HepG2 (cell line): ENCODE results near the gene SH3D19. TPM values are rescaled to one million over a fixed set of nuclear protein-coding genes. Genes with fewer than 3 reads are reported as not detected.

Experiments
- ATRX ChIP-seq: sonication (generic); formaldehyde crosslinking; IDR thresholded peaks from 2 replicates; pipeline ENCODE4 v1.4.0; 2020; ENCODE audit warnings: missing genetic modification reagents, borderline replicate concordance
- CCAR2 ChIP-seq: fragments of 200-400 bp; formaldehyde crosslinking; optimal IDR thresholded peaks from 2 replicates; pipeline ENCODE3; 2018; ENCODE audit warnings: low read depth, mild to moderate bottlenecking, low read length, moderate library complexity
- CCDC6 ChIP-seq: sonication (generic); formaldehyde crosslinking; IDR thresholded peaks from 2 replicates; pipeline ENCODE4 v1.8.1; 2022; ENCODE audit warnings: mild to moderate bottlenecking, missing genetic modification reagents, moderate library complexity
- EHMT2 ChIP-seq: fragments of 200-600 bp; sonication (generic); IDR thresholded peaks from 2 replicates; pipeline ENCODE4 v1.7.0; 2017; ENCODE audit warnings: antibody characterized with exemption, low read depth, low read length, borderline replicate concordance
- ERF ChIP-seq: IDR thresholded peaks from 2 replicates; pipeline ENCODE4 v1.6.1; 2018; ENCODE audit warnings: missing biosample characterization, missing genetic modification reagents
- FOXO1 ChIP-seq: sonication (generic); formaldehyde crosslinking; IDR thresholded peaks from 2 replicates; pipeline ENCODE4 v1.4.0; 2020; ENCODE audit warnings: missing genetic modification reagents
- FOXP1 ChIP-seq, 2 experiments: fragments of 450-650 bp in 1 of 2; IDR thresholded peaks; 2 replicates each; pipeline ENCODE4 v1.6.1; 2017 to 2018; ENCODE audit warnings: antibody characterized with exemption in 1 of 2
- GPN1 ChIP-seq: sonication (generic); formaldehyde crosslinking; IDR thresholded peaks from 2 replicates; pipeline ENCODE4 v1.5.1; 2020; ENCODE audit warnings: missing genetic modification reagents, borderline replicate concordance
- HOXD1 ChIP-seq: sonication (generic); formaldehyde crosslinking; IDR thresholded peaks from 2 replicates; pipeline ENCODE4 v1.5.0; 2020; ENCODE audit warnings: missing genetic modification reagents
- MEIS1 ChIP-seq: sonication (generic); formaldehyde crosslinking; IDR thresholded peaks from 2 replicates; pipeline ENCODE4 v1.9.0; 2021; ENCODE audit warnings: mild to moderate bottlenecking, missing genetic modification reagents, moderate library complexity, borderline replicate concordance
- NFYB ChIP-seq: sonication (generic); formaldehyde crosslinking; IDR thresholded peaks from 2 replicates; pipeline ENCODE4 v1.4.0; 2020; ENCODE audit warnings: missing genetic modification reagents
- NR1H2 ChIP-seq: sonication (generic); formaldehyde crosslinking; IDR thresholded peaks from 2 replicates; pipeline ENCODE4 v1.8.1; 2022; ENCODE audit warnings: low read depth, missing genetic modification reagents, borderline replicate concordance
- RFX5 ChIP-seq: IDR thresholded peaks from 2 replicates; pipeline ENCODE4 v1.6.1; 2011; ENCODE audit warnings: low read depth, low read length, improper control_type of control experiment
- RXRB ChIP-seq: IDR thresholded peaks from 2 replicates; pipeline ENCODE4 v1.6.1; 2016; ENCODE audit warnings: borderline replicate concordance, missing genetic modification reagents, missing compliant biosample characterization
- SOX13 ChIP-seq, 3 experiments: fragments of 450-650 bp in 1 of 3; sonication (generic) in 1 of 3; formaldehyde crosslinking in 1 of 3; IDR thresholded peaks in 2 of 3; conservative IDR thresholded peaks in 1 of 3; 2 replicates each; pipeline versions ENCODE4 v1.5.0 to v1.6.1; 2016 to 2020; ENCODE audit warnings: antibody characterized with exemption in 1 of 3, mild to moderate bottlenecking in 1 of 3, missing compliant biosample characterization in 1 of 3, missing genetic modification reagents in 1 of 3, moderate library complexity in 1 of 3
- TARDBP ChIP-seq: sonication (generic); formaldehyde crosslinking; IDR thresholded peaks from 2 replicates; pipeline ENCODE4 v1.8.0; 2022; ENCODE audit warnings: mild to moderate bottlenecking, missing genetic modification reagents
- TRIM22 ChIP-seq: fragments of 450-650 bp; IDR thresholded peaks from 2 replicates; pipeline ENCODE4 v1.6.1; 2017
- ZMYM2 ChIP-seq: sonication (generic); formaldehyde crosslinking; IDR thresholded peaks from 2 replicates; pipeline ENCODE4 v1.8.0; 2022; ENCODE audit warnings: mild to moderate bottlenecking, missing genetic modification reagents
- ZNF253 ChIP-seq: sonication (generic); formaldehyde crosslinking; IDR thresholded peaks from 2 replicates; pipeline ENCODE4 v1.8.0; 2022; ENCODE audit warnings: mild to moderate bottlenecking, missing genetic modification reagents, borderline replicate concordance
- ZNF3 ChIP-seq: IDR thresholded peaks from 2 replicates; pipeline ENCODE4 v1.7.0; 2017; ENCODE audit warnings: inconsistent platforms
- ZNF788 ChIP-seq: sonication (generic); formaldehyde crosslinking; IDR thresholded peaks from 2 replicates; pipeline ENCODE4 v1.5.0; 2020; ENCODE audit warnings: mild to moderate bottlenecking, missing genetic modification reagents, borderline replicate concordance
- polyA plus RNA-seq, 8 experiments: library from polyadenylated mRNA; depleted of rRNA in 3 of 8; stranded (reverse) in 7 of 8; unstranded in 1 of 8; fragments of >200 nt; fragmentation: Illumina TruSeq in 4 of 8; extraction: Trizol in 4 of 8; gene quantifications; 2 replicates each; pipeline versions ENCODE4 v1.2.1 to v1.2.3, GENCODE V29; 2011 to 2016; ENCODE audit warnings: low read depth in 4 of 8, missing spikeins in 1 of 8, mixed read lengths in 1 of 8; ENCODE audit not compliant: insufficient read depth in 1 of 8
- total RNA-seq, 5 experiments: library from RNA; depleted of rRNA; stranded (reverse); fragments of >200 nt; fragmentation: Illumina TruSeq; extraction: Trizol; gene quantifications; 2 replicates each; pipeline ENCODE4 v1.2.3, GENCODE V29; 2016; ENCODE audit warnings: low read depth in 1 of 5
- TF ChIP-seq, protein P1 (sequence below): sonication (generic); formaldehyde crosslinking; conservative IDR thresholded peaks from 2 replicates; pipeline ENCODE4 v1.4.0; 2020; ENCODE audit warnings: missing genetic modification reagents
- TF ChIP-seq, protein P2 (sequence below): sonication (generic); formaldehyde crosslinking; IDR thresholded peaks from 2 replicates; pipeline ENCODE4 v1.9.0; 2021; ENCODE audit warnings: missing genetic modification reagents, mild to moderate bottlenecking, borderline replicate concordance
- TF ChIP-seq, protein P3 (sequence below): sonication (generic); formaldehyde crosslinking; IDR thresholded peaks from 2 replicates; pipeline ENCODE4 v1.8.0; 2022; ENCODE audit warnings: low read depth, missing genetic modification reagents

Gene SH3D19
- total and polyA plus RNA-seq, 2 of the 13 experiments (the other 11 are each of a cell fraction or from before 2014, with no cell fraction given) = 31.2 to 38.0 TPM

- TF ChIP-seq, protein P1, sequence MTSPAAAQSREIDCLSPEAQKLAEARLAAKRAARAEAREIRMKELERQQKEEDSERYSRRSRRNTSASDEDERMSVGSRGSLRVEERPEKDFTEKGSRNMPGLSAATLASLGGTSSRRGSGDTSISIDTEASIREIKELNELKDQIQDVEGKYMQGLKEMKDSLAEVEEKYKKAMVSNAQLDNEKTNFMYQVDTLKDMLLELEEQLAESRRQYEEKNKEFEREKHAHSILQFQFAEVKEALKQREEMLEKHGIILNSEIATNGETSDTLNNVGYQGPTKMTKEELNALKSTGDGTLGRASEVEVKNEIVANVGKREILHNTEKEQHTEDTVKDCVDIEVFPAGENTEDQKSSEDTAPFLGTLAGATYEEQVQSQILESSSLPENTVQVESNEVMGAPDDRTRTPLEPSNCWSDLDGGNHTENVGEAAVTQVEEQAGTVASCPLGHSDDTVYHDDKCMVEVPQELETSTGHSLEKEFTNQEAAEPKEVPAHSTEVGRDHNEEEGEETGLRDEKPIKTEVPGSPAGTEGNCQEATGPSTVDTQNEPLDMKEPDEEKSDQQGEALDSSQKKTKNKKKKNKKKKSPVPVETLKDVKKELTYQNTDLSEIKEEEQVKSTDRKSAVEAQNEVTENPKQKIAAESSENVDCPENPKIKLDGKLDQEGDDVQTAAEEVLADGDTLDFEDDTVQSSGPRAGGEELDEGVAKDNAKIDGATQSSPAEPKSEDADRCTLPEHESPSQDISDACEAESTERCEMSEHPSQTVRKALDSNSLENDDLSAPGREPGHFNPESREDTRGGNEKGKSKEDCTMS (CRISPR knock-in tag) = no peak
- TF ChIP-seq ATRX (CRISPR knock-in tag) (no peak), CCAR2 (no peak), ZMYM2 (peak; percentile 99), GPN1 (CRISPR knock-in tag) (no peak), TRIM22 (no peak), RFX5 (no peak), RXRB (CRISPR knock-in tag) (peak; percentile 78; the same call in 1 of the 2 replicates), ZNF253 (CRISPR knock-in tag) (no peak), FOXO1 (CRISPR knock-in tag) (peak; percentile 84), SOX13 (IDR thresholded peaks at IDR 0.05) (no peak), SOX13 (CRISPR knock-in tag; conservative IDR thresholded peaks at IDR 0.05 in 1 of 2, IDR thresholded peaks at IDR 0.05 in 1 of 2) (peak in 1 of 2 experiments; percentile 61; a peak in 2 of 4 replicates), CCDC6 (CRISPR knock-in tag) (0 out of 2 replicates have a peak, but pooled peaks have one; percentile 35), ZNF788 (peak; percentile 34; the same call in 1 of the 2 replicates), ZNF3 (CRISPR knock-in tag) (0 out of 2 replicates have a peak, but pooled peaks have one; percentile 50), NR1H2 (CRISPR knock-in tag) (no peak), EHMT2 (no peak; the same call in 1 of the 2 replicates), TARDBP (peak; percentile 74; the same call in 1 of the 2 replicates), FOXP1 (IDR thresholded peaks at IDR 0.05) (peak; percentile 28; the same call in 1 of the 2 replicates), FOXP1 (CRISPR knock-in tag; IDR thresholded peaks at IDR 0.05) (peak; percentile 59), HOXD1 (CRISPR knock-in tag) (0 out of 2 replicates have a peak, but pooled peaks have one; percentile 59), ERF (CRISPR knock-in tag) (peak; percentile 78), MEIS1 (CRISPR knock-in tag) (no peak), NFYB (no peak)
- TF ChIP-seq, protein P2, sequence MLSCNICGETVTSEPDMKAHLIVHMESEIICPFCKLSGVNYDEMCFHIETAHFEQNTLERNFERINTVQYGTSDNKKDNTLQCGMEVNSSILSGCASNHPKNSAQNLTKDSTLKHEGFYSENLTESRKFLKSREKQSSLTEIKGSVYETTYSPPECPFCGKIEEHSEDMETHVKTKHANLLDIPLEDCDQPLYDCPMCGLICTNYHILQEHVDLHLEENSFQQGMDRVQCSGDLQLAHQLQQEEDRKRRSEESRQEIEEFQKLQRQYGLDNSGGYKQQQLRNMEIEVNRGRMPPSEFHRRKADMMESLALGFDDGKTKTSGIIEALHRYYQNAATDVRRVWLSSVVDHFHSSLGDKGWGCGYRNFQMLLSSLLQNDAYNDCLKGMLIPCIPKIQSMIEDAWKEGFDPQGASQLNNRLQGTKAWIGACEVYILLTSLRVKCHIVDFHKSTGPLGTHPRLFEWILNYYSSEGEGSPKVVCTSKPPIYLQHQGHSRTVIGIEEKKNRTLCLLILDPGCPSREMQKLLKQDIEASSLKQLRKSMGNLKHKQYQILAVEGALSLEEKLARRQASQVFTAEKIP (CRISPR knock-in tag) = no peak
- TF ChIP-seq, protein P3, sequence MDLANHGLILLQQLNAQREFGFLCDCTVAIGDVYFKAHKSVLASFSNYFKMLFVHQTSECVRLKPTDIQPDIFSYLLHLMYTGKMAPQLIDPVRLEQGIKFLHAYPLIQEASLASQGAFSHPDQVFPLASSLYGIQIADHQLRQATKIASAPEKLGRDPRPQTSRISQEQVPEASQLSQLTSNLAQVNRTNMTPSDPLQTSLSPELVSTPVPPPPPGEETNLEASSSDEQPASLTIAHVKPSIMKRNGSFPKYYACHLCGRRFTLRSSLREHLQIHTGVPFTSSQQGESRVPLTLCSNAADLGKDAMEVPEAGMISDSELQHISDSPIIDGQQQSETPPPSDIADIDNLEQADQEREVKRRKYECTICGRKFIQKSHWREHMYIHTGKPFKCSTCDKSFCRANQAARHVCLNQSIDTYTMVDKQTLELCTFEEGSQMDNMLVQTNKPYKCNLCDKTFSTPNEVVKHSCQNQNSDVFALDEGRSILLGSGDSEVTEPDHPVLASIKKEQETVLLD (CRISPR knock-in tag) = no peak
Measured at GRCh38 chr4:151094290-151094751, 231.1 kb downstream of the SH3D19 start (continued).
